Measurements from ENCODE around the gene TRHDE. TPM values are rescaled to one million over a fixed set of nuclear protein-coding genes. Genes with fewer than 3 reads are reported as not detected.

The TRHDE gene
- total RNA-seq, 2 donors from 2014 or later: 3.1 to 4.1 TPM

GRCh38 chr12:72276181-72276805, 4.1 kb downstream of the TRHDE start:
- Histone ChIP-seq H3K36me3 (no peaks in the 10 kb centered on the region), H3K27me3 (replicated peaks; ENCODE audit: insufficient read depth) (no peaks in the 10 kb centered on the region), H3K27ac (no peak overlapping the region), H3K4me3 (no peak overlapping the region), H3K4me1 (replicated peaks) (no peaks in the 10 kb centered on the region), H3K9me3 (no peaks in the 10 kb centered on the region)
- intact Hi-C loops (cut with DNase I): no loop called here
- TF ChIP-seq POLR2A (IDR thresholded peaks at IDR 0.05) (no peak), POLR2AphosphoS5 (IDR thresholded peaks at IDR 0.05) (no peak), CTCF (IDR thresholded peaks at IDR 0.05) (no peak)
- WGBS: 33% methylated on average over 3 of the region's 3 CpGs
- DNase-seq (ENCODE audit: low spot score): no peak

- H3K4me1 ChIP-seq (replicated peaks): no peaks in the 10 kb centered on the region
- no peaks in the 10 kb centered on the region for H3K36me3 ChIP-seq
- H3K27ac ChIP-seq: no peak overlapping the region
- intact Hi-C loops (cut with DNase I): no loop called here
- H3K9me3 ChIP-seq: no peaks in the 10 kb centered on the region
- TF ChIP-seq CTCF (IDR thresholded peaks at IDR 0.05) (no peak), POLR2AphosphoS5 (IDR thresholded peaks at IDR 0.05) (no peak), POLR2A (IDR thresholded peaks at IDR 0.05) (no peak)
- H3K4me3 ChIP-seq: no peak overlapping the region
- H3K27me3 ChIP-seq (replicated peaks; ENCODE audit: insufficient read depth): no peaks in the 10 kb centered on the region
- 43% methylated on average over 2 of the region's 2 CpGs for WGBS
- no peak for DNase-seq (ENCODE audit: low spot score)
These were observed 5.2 kb downstream of the TRHDE start for GRCh38 chr12:72277415-72277814.

- Histone ChIP-seq H3K4me1 (replicated peaks) (no peaks in the 10 kb centered on the region), H3K9me3 (no peaks in the 10 kb centered on the region), H3K27me3 (replicated peaks; ENCODE audit: insufficient read depth) (no peaks in the 10 kb centered on the region), H3K36me3 (no peaks in the 10 kb centered on the region), H3K27ac (no peak overlapping the region), H3K4me3 (no peak overlapping the region)
- DNase-seq (ENCODE audit: low spot score): no peak
- WGBS: 43% methylated on average over 2 of the region's 2 CpGs
- intact Hi-C loops (cut with DNase I): no loop called here
- TF ChIP-seq POLR2A (IDR thresholded peaks at IDR 0.05) (no peak), CTCF (IDR thresholded peaks at IDR 0.05) (no peak), POLR2AphosphoS5 (IDR thresholded peaks at IDR 0.05) (no peak)
These were observed 6.7 kb downstream of the TRHDE start for GRCh38 chr12:72278894-72279293.

GRCh38 chr12:72281126-72281525, 9.0 kb downstream of the TRHDE start:
- Histone ChIP-seq H3K36me3 (no peaks in the 10 kb centered on the region), H3K4me3 (no peak overlapping the region), H3K4me1 (replicated peaks) (no peaks in the 10 kb centered on the region), H3K27me3 (replicated peaks; ENCODE audit: insufficient read depth) (no peaks in the 10 kb centered on the region), H3K9me3 (no peaks in the 10 kb centered on the region), H3K27ac (no peak overlapping the region)
- WGBS: 55% methylated on average over 4 of the region's 4 CpGs
- TF ChIP-seq POLR2AphosphoS5 (IDR thresholded peaks at IDR 0.05): no peak
- no peak for TF ChIP-seq CTCF (IDR thresholded peaks at IDR 0.05)
- no peak for TF ChIP-seq POLR2A (IDR thresholded peaks at IDR 0.05)
- no peak for DNase-seq (ENCODE audit: low spot score)
- intact Hi-C loops (cut with DNase I): no loop called here

- H3K4me1 ChIP-seq (replicated peaks): no peaks in the 10 kb centered on the region
- intact Hi-C loops (cut with DNase I): no loop called here
- H3K27ac ChIP-seq: no peak overlapping the region
- no peaks in the 10 kb centered on the region for H3K27me3 ChIP-seq (replicated peaks; ENCODE audit: insufficient read depth)
- no peaks in the 10 kb centered on the region for H3K9me3 ChIP-seq
- no peaks in the 10 kb centered on the region for H3K36me3 ChIP-seq
- TF ChIP-seq CTCF (IDR thresholded peaks at IDR 0.05) (peak in 1 of 4 experiments; percentile 14), POLR2AphosphoS5 (IDR thresholded peaks at IDR 0.05) (no peak), POLR2A (IDR thresholded peaks at IDR 0.05) (no peak)
- 59% methylated on average over 1 of the region's 1 CpG for WGBS
- DNase-seq (ENCODE audit: low spot score): no peak
- H3K4me3 ChIP-seq: no peak overlapping the region
These were observed 10.6 kb downstream of the TRHDE start for GRCh38 chr12:72282721-72283120.

All from prostate gland (tissue), 2 donors.